Measurements from ENCODE around the gene FRK.
"Not testable (repeated sequence)": the region's sequence is repeated elsewhere in the genome, so short reads cannot be mapped to it uniquely, and the experiment has no call there.

The FRK gene

DNA sequence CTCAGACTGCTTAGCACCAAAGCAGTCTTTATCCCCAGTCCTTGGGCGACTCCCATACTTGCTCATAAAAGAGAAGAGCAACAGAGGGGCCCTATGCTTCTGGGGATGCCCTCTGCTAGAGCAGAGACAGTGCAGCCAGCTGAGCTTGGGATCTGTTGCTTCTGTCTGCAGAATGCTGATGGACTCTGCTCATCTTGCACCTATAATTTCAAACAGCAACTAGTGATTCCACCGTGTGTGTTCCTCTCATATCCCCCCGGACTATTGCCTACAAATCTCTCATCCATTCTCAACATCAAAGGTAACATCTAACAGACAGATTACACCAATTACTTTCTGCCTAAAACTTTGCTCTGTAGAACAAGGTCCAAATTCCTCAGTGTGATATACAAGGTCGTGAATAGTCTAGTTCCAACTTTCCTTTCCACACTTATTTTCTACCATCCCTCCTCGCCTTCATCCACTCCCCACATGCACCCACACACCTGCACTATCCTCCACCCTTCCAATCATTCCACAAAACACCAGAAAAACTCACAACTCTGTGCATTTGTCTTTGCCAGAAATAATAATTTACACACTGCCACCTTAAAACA, 62.6 kb downstream of the FRK start:
- intact Hi-C loops (cut with micrococcal nuclease), result no loop called here
- no peaks in the 10 kb centered on the region for H3K9me3 Mint-ChIP-seq
- no peaks in the 10 kb centered on the region for H3K27me3 Mint-ChIP-seq

DNA sequence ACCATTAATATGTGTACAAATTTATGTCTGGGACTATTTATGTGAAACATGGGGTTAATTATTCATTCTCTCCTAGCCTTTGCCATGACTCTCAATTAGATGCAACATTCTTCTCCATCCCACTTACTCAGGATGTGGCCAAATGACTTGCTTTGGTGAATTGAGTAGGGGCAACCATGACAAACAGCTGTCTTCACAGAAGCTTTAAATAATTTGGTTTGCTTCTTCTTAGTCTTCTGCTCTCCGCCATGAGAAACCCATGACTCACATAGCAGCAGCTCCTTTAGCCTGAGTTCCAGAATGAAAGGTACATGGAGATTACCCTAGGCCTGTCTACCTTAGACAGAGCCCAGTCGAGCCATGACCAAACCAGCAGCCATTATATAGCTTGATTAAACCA, 74.7 kb downstream of the FRK start:
- no peaks in the 10 kb centered on the region for H3K27me3 Mint-ChIP-seq
- no peaks in the 10 kb centered on the region for H3K4me1 Mint-ChIP-seq (ENCODE audit: low read depth)
- intact Hi-C loops (cut with micrococcal nuclease), result no loop called here

More for the DNA sequence above, 62.6 kb downstream of the FRK start:
- no peak overlapping the region for H3K4me3 Mint-ChIP-seq
- H3K4me1 Mint-ChIP-seq (ENCODE audit: low read depth), result no peaks in the 10 kb centered on the region
- no peak overlapping the region for H3K27ac Mint-ChIP-seq
- H3K36me3 Mint-ChIP-seq (ENCODE audit: low read depth), result no peaks in the 10 kb centered on the region

DNA sequence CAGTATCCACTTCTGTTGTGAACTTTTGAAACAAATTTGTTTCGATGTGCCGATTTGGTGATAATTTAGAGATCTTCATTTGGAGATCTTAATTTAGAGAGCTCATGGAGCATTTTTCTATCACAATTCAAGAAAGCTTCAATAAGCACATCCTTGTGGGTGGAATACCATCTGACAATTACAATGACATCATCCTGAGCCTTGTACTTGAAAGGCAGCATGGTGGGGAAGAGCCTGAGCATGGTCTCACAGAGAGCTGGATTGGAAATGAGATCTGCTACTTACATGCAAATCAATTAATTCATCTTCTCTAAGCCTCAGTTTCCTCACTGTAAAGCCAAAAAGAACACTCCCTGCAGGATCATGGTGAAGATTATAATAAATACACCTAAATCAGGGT, 75.9 kb downstream of the FRK start:
- intact Hi-C loops (cut with micrococcal nuclease), result no loop called here

More for the DNA sequence above, 74.7 kb downstream of the FRK start:
- Mint-ChIP-seq H3K9me3 (no peaks in the 10 kb centered on the region), H3K36me3 (ENCODE audit: low read depth) (no peaks in the 10 kb centered on the region), H3K27ac (no peak overlapping the region), H3K4me3 (no peak overlapping the region)

DNA sequence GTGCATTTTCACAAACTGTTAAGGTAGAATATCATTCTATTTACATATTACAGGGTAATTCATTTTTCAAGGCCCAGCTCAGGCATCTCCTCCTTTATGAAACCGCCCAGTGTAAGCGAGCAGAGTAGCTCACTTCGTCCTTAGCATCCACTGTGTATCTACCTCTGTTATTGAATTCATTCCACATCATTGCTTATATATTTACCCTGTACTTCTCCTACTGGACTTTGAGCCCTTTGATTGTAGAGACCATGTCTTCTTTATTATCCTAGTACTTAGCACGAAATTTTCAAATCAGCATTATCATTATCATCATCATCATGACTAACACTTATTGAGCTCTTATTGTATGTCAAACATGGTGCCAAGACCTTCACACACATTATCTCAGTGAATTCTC, 76.7 kb downstream of the FRK start:
- H3K27ac Mint-ChIP-seq, result no peak overlapping the region
- intact Hi-C loops (cut with micrococcal nuclease), result no loop called here
- no peak overlapping the region for H3K4me3 Mint-ChIP-seq
- H3K27me3 Mint-ChIP-seq, result no peaks in the 10 kb centered on the region
- H3K4me1 Mint-ChIP-seq (ENCODE audit: low read depth), result no peaks in the 10 kb centered on the region
- no peaks in the 10 kb centered on the region for H3K36me3 Mint-ChIP-seq (ENCODE audit: low read depth)
- no peaks in the 10 kb centered on the region for H3K9me3 Mint-ChIP-seq

More for the DNA sequence above, 75.9 kb downstream of the FRK start:
- no peaks in the 10 kb centered on the region for H3K4me1 Mint-ChIP-seq (ENCODE audit: low read depth)
- H3K27me3 Mint-ChIP-seq, result no peaks in the 10 kb centered on the region
- H3K4me3 Mint-ChIP-seq, result no peak overlapping the region
- no peak overlapping the region for H3K27ac Mint-ChIP-seq
- H3K9me3 Mint-ChIP-seq, result no peaks in the 10 kb centered on the region
- H3K36me3 Mint-ChIP-seq (ENCODE audit: low read depth), result no peaks in the 10 kb centered on the region

DNA sequence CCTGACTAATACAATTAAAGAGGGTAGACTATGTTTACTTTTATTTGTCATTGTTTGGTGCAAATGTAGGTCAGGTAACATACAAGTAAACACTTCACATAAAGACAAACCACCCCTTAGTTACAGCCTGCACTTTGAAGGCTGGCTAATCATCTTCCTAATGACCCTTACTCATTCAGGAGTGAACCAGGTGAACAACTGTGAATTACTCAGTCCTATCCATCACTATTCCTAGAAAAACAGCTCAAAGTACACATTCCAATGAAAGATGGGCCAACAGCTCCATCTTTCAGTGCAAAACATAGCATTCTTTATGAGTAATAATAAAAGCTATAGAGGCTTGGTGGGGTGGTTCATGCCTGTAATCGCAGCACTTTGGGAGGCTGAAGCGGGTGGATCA, 78.2 kb downstream of the FRK start:
- intact Hi-C loops (cut with micrococcal nuclease), result no loop called here
- no peaks in the 10 kb centered on the region for H3K9me3 Mint-ChIP-seq

DNA sequence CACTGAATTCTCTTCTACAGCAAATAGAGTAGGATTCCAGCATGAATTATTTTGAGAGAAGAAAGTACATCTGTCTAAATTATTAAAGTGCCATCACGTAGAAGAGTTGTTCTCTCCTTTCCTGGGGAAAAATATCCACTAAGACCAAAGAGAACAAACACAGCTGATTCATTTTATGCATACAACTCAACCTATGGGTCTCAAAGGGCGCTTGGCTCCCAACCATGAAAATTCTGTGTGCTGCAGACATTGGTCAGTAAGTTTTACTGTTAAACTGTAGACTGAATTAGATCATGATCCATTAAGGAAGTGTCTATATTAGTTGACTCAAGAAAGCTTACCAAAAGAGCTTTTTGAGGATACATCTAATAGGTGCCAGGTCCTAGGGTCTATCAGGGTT, 83.5 kb downstream of the FRK start:
- Mint-ChIP-seq H3K4me1 (ENCODE audit: low read depth) (no peaks in the 10 kb centered on the region), H3K27ac (no peak overlapping the region), H3K9me3 (no peaks in the 10 kb centered on the region), H3K36me3 (ENCODE audit: low read depth) (no peaks in the 10 kb centered on the region), H3K27me3 (no peaks in the 10 kb centered on the region), H3K4me3 (no peak overlapping the region)
- intact Hi-C loops (cut with micrococcal nuclease), result no loop called here

More for the DNA sequence above, 78.2 kb downstream of the FRK start:
- Mint-ChIP-seq H3K27ac (no peak overlapping the region), H3K4me1 (ENCODE audit: low read depth) (no peaks in the 10 kb centered on the region), H3K27me3 (no peaks in the 10 kb centered on the region), H3K36me3 (ENCODE audit: low read depth) (no peaks in the 10 kb centered on the region), H3K4me3 (no peak overlapping the region)

DNA sequence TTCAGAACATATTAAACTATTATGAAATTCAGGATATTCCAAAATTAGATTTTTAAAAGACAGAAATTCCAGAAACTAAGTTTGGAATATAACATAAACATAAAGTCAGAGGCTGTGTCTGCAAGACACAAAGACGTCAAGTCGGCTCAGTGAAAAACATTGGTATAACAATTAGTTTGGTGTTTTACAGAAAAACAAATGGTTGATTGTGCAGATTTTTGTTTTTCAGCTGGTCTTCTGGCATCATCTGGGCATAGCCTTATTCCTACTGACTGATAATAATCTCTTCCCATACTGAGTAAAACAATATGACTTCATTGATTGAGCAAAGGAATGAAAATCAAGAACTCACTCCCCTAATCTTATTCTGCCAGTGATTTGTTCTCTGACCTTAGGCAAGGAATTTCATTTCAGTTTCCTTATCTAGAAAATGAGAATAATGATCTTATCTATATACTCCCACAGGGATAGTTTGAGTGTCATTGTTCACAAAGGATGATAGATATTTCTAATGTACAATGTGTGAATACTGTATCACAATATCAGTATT, 84.3 kb downstream of the FRK start:
- H3K27ac Mint-ChIP-seq, result no peak overlapping the region
- H3K9me3 Mint-ChIP-seq, result no peaks in the 10 kb centered on the region
- no peaks in the 10 kb centered on the region for H3K36me3 Mint-ChIP-seq (ENCODE audit: low read depth)
- no peaks in the 10 kb centered on the region for H3K27me3 Mint-ChIP-seq
- intact Hi-C loops (cut with micrococcal nuclease), result no loop called here
- H3K4me1 Mint-ChIP-seq (ENCODE audit: low read depth), result no peaks in the 10 kb centered on the region
- no peak overlapping the region for H3K4me3 Mint-ChIP-seq

DNA sequence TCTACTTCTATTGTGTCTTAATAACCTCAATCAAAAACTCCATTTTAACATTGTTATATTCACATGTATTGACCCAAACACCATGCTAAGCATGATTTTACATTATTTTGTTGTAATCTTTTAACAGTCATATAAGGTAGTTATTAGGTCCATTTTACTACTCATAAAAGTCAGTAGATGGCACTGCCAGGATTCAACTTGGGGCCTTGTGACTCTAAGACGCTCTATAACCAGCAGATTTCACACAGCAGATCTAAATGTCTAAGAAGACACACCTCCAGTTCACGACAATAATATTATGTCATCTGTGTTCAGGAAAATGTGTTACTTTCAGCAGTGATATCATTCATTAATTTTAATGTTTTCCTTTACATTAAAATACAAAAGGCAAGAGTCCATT, 88.0 kb downstream of the FRK start:
- no peak overlapping the region for H3K27ac Mint-ChIP-seq
- no peaks in the 10 kb centered on the region for H3K27me3 Mint-ChIP-seq
- no peaks in the 10 kb centered on the region for H3K4me1 Mint-ChIP-seq (ENCODE audit: low read depth)
- no peaks in the 10 kb centered on the region for H3K9me3 Mint-ChIP-seq
- intact Hi-C loops (cut with micrococcal nuclease), result no loop called here
- no peaks in the 10 kb centered on the region for H3K36me3 Mint-ChIP-seq (ENCODE audit: low read depth)
- no peak overlapping the region for H3K4me3 Mint-ChIP-seq

DNA sequence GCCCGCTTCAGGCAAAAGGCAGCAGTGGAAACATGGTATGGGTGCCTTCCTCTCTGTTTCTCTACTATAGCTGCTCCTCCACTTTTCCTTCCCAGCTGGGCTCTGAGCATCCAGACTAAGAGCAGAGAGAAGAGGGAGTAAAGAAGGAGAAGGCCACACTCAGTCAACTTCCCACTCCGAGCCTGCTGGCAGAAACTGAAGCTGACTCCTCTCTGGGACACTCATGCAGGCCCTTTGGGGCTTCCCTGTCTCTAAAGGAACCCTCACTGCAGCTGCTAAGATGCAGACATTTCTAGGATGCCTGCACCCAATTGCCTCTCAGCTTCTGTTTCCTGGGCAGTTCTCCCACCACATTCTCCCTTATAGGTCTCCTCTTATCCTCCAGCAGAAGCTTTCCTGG, 88.9 kb downstream of the FRK start:
- H3K36me3 Mint-ChIP-seq (ENCODE audit: low read depth), result no peaks in the 10 kb centered on the region
- H3K4me3 Mint-ChIP-seq, result no peak overlapping the region
- intact Hi-C loops (cut with micrococcal nuclease), result no loop called here
- no peak overlapping the region for H3K27ac Mint-ChIP-seq
- no peaks in the 10 kb centered on the region for H3K27me3 Mint-ChIP-seq
- H3K4me1 Mint-ChIP-seq (ENCODE audit: low read depth), result no peaks in the 10 kb centered on the region
- H3K9me3 Mint-ChIP-seq, result no peaks in the 10 kb centered on the region

DNA sequence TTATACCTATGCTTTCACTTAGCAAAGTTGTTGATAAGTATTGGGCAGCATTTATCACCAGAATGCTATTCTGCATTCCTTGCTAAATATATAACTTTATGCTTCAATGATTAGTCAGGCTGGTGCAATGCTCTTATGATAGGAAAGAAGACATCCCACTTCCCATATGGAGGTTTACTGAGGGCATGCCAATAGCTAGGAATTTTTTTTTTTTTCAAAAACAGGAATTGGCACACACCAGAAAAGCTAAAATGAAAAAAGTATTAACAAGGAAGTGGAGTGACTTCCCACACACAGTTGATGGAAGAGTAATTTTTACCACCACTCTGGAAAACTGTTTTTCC, 90.8 kb downstream of the FRK start:
- no peak overlapping the region for H3K4me3 Mint-ChIP-seq

DNA sequence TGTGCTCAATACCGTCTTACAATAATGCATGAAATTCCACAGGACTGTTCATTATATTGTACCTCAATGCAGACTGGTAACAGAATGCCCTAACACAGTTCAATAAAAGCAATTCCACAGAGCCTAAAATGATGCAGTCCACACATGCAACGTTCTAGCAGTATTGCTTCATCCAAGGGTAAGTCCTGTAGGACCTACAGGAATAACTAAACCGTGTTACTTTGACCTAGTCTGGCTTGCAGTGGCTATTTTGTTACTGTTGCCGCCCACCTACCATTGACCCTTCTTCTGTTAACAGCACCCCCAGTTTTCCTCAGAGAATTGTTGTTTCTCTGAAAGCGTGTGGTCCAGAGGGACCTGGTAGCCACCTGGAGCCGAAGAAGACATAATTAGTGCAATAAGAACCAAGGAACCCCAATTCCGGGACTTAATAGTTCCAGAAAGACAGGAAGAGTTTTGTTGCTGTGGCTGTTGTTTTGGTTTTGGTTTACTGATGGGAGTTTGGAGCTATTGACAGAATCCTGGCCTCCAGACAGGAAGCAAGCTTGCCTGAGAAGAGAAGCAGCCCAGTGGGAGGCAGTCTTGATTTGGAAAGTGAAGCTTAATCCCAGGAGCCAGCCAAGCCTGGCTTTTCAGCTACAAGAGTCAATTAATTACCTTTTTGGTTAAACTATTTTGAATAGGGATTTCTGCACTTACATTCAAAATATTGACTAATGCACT, 91.3 kb downstream of the FRK start:
- Mint-ChIP-seq H3K4me3 (no peak overlapping the region), H3K9me3 (no peaks in the 10 kb centered on the region), H3K27me3 (no peaks in the 10 kb centered on the region), H3K27ac (no peak overlapping the region), H3K4me1 (ENCODE audit: low read depth) (no peaks in the 10 kb centered on the region), H3K36me3 (ENCODE audit: low read depth) (no peaks in the 10 kb centered on the region)
- intact Hi-C loops (cut with micrococcal nuclease), result no loop called here

More for the DNA sequence above, 90.8 kb downstream of the FRK start:
- Mint-ChIP-seq H3K36me3 (ENCODE audit: low read depth) (no peaks in the 10 kb centered on the region), H3K4me1 (ENCODE audit: low read depth) (no peaks in the 10 kb centered on the region), H3K9me3 (no peaks in the 10 kb centered on the region), H3K27me3 (no peaks in the 10 kb centered on the region), H3K27ac (no peak overlapping the region)
- intact Hi-C loops (cut with micrococcal nuclease), result no loop called here

DNA sequence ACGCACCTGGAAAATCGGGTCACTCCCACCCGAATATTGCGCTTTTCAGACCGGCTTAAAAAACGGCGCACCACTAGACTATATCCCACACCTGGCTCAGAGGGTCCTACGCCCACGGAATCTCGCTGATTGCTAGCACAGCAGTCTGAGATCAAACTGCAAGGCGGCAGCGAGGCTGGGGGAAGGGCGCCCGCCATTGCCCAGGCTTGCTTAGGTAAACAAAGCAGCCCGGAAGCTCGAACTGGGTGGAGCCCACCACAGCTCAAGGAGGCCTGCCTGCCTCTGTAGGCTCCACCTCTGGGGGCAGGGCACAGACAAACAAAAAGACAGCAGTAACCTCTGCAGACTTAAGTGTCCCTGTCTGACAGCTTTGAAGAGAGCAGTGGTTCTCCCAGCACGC, 100.4 kb downstream of the FRK start:
- H3K4me3 Mint-ChIP-seq; H3K36me3 Mint-ChIP-seq (ENCODE audit: low read depth); H3K27ac Mint-ChIP-seq; H3K27me3 Mint-ChIP-seq; intact Hi-C loops (cut with micrococcal nuclease); H3K4me1 Mint-ChIP-seq (ENCODE audit: low read depth); H3K9me3 Mint-ChIP-seq: not testable (repeated sequence)

DNA sequence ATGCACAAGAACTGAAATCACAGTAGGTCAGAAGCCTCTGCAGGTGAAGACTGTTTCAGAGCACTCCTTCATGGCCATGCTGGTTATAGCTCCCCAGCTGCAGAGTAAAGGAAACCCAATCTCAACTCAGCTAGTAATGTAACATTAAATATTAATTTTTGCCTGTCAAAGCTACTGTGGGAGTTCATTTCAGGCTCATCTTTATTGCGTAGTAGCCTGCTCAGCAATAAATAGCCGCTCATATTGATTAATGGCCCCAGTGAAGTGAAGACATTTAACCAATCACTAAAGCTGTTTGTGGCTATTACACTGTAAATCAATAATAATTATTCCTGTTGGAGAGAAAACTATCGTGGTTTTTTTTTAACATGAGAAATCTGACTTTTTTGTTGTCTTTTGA, 101.7 kb downstream of the FRK start:
- H3K4me3 Mint-ChIP-seq, result no peak overlapping the region
- intact Hi-C loops (cut with micrococcal nuclease), result no loop called here

DNA sequence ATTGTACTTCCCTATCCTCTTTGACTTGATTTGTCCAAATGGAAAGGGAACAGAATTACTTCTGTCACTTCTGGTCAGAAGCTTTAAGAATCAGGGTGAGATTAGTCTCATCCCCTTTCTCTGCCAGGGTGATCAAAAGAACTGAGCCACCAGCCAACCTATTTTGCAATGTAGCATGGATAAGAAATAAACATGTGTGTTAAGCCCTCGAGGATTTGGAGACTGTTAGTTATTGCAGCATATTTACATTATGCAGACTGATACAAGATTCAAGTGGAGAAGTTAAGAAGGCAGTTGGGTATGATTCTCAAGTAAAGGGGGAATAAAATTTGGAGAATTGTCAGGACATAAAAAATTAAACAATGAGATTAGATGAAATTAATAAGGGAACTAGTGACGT, 106.0 kb downstream of the FRK start:
- H3K4me3 Mint-ChIP-seq, result no peak overlapping the region
- intact Hi-C loops (cut with micrococcal nuclease), result no loop called here
- H3K27ac Mint-ChIP-seq, result no peak overlapping the region
- H3K27me3 Mint-ChIP-seq, result no peaks in the 10 kb centered on the region
- H3K9me3 Mint-ChIP-seq, result no peaks in the 10 kb centered on the region
- H3K36me3 Mint-ChIP-seq (ENCODE audit: low read depth), result no peaks in the 10 kb centered on the region
- H3K4me1 Mint-ChIP-seq (ENCODE audit: low read depth), result no peaks in the 10 kb centered on the region

More for the DNA sequence above, 101.7 kb downstream of the FRK start:
- H3K27ac Mint-ChIP-seq, result no peak overlapping the region
- H3K9me3 Mint-ChIP-seq, result no peaks in the 10 kb centered on the region
- H3K36me3 Mint-ChIP-seq (ENCODE audit: low read depth), result no peaks in the 10 kb centered on the region
- H3K4me1 Mint-ChIP-seq (ENCODE audit: low read depth), result no peaks in the 10 kb centered on the region
- H3K27me3 Mint-ChIP-seq, result no peaks in the 10 kb centered on the region

DNA sequence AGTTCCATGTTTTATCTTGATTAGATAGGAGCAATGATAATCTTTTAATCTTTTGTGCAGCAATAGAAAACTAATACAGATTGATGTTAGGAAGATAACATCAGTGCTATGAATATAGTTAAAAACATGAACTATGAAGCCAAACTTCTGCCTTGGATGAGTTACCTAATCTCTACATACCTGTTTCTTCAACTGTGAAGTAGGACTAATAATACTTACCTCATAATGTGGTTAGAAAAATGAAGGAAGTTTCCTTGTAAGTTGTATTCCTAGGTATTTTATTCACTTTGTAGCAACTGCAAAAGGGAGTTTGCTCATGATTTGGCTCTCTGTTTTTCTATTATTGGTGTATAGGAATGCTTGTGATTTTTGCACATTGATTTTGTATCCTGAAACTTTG, 111.9 kb downstream of the FRK start:
- Mint-ChIP-seq H3K4me3 (no peak overlapping the region), H3K27me3 (no peaks in the 10 kb centered on the region), H3K4me1 (ENCODE audit: low read depth) (no peaks in the 10 kb centered on the region), H3K36me3 (ENCODE audit: low read depth) (no peaks in the 10 kb centered on the region), H3K9me3 (peaks cover 16% of the 10 kb centered on the region), H3K27ac (no peak overlapping the region)
- intact Hi-C loops (cut with micrococcal nuclease), result no loop called here
